ENCODE data around the gene GAPDH. TPM values are rescaled to one million over a fixed set of nuclear protein-coding genes. Genes with fewer than 3 reads are reported as not detected.

The GAPDH gene
- total RNA-seq, 4 donors from 2014 or later: 850 to 1,788 (median 1,222) TPM

DNA sequence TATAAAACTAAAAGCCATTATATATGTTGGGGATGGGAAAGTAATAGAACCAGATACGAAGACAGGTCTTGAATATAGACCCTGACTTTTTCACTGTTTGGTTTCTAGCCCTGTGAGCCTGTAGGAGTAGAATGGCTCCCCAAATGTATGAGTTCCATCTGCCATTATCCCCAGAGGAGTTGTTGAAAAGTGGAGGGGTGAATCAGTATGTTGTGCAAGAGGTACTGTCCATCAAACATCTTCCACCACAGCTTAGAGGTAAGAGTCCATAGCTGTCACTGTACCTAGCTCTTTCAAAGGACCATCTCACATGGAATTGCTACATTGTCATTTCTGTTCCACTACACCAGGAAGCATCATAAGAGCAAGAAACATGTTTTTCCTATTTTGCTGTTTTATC, 39.3 kb upstream of the GAPDH start:
- TF ChIP-seq, protein P1, sequence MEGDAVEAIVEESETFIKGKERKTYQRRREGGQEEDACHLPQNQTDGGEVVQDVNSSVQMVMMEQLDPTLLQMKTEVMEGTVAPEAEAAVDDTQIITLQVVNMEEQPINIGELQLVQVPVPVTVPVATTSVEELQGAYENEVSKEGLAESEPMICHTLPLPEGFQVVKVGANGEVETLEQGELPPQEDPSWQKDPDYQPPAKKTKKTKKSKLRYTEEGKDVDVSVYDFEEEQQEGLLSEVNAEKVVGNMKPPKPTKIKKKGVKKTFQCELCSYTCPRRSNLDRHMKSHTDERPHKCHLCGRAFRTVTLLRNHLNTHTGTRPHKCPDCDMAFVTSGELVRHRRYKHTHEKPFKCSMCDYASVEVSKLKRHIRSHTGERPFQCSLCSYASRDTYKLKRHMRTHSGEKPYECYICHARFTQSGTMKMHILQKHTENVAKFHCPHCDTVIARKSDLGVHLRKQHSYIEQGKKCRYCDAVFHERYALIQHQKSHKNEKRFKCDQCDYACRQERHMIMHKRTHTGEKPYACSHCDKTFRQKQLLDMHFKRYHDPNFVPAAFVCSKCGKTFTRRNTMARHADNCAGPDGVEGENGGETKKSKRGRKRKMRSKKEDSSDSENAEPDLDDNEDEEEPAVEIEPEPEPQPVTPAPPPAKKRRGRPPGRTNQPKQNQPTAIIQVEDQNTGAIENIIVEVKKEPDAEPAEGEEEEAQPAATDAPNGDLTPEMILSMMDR (IDR thresholded peaks at IDR 0.05; ENCODE audit: low read depth): no peak

DNA sequence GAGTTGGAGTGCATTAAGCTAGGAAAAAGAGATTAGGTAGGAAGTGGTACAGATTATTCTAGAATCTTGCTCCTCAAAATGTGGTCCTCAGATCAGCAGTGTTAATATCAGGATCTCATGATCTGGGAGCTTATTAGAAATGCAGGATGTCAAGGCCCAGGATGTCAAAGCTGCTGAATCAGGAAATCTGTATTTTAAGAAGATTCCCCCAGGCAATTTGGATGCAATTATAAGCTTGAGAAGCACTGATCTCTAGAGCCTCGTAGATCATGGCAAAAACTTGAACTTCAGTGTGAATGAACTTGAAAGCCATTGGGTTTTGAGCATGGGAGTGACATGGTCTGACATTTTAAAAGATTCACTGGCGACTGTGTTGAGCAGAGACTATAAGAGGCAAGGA, 33.9 kb upstream of the GAPDH start:
- TF ChIP-seq, protein P1 (IDR thresholded peaks at IDR 0.05; ENCODE audit: low read depth): no peak

- TF ChIP-seq, protein P1 (IDR thresholded peaks at IDR 0.05; ENCODE audit: low read depth): no peak
These were observed 27.0 kb upstream of the GAPDH start for GRCh38 chr12:6507102-6507998.

- TF ChIP-seq, protein P1 (IDR thresholded peaks at IDR 0.05; ENCODE audit: low read depth): no peak
These were observed 26.2 kb upstream of the GAPDH start for GRCh38 chr12:6508087-6508486.

DNA sequence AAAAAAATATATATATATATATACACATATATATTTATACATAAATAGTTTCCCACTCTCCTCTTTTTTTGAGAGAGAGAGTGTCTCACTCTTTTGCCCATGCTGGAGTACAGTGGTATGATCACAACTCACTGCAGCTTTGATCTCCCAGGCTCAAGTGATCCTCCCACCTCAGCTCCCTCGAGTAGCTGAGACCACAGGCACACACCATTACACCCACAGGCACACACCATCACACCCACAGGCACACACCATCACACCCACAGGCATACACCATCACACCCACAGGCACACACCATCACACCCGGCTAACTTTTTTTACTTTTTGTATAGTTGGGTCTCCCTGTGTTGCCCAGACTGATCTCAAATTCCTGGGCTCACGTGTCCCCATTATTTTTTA, 14.1 kb upstream of the GAPDH start:
- TF ChIP-seq, protein P1 (IDR thresholded peaks at IDR 0.05; ENCODE audit: low read depth): no peak

DNA sequence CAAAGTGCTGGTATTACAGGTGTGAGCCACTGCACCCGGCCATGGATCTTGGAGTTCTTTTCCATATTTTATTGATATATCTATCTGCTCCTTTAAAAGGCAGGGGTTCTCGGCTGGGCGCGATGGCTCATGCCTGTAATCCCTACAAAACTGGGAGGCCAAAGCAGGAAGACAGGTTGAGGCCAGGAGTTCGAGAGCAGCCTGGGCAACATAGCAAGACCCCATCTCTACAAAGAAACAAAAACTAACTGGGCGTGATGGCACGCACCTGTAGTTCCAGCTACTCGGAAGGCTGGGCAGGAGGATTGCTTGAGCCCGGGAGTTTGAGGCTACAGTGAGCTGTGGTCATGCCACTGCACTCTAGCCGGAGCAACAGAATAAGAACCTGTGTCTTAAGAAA, 12.1 kb upstream of the GAPDH start:
- TF ChIP-seq, protein P1 (IDR thresholded peaks at IDR 0.05; ENCODE audit: low read depth): no peak

GRCh38 chr12:6523708-6524107, 10.6 kb upstream of the GAPDH start:
- TF ChIP-seq, protein P1 (IDR thresholded peaks at IDR 0.05; ENCODE audit: low read depth): no peak

Measured in subcutaneous adipose tissue (tissue), 4 donors.